Skeletal muscle cell (primary cell): ENCODE data around the gene INHBB.
"Not testable (repeated sequence)": the region's sequence is repeated elsewhere in the genome, so short reads cannot be mapped to it uniquely, and the experiment has no call there.

ENCODE experiments used
- DNase-seq: peaks from one replicate; pipeline ENCODE4 v3.0.0-alpha.2; 2010; ENCODE audit warnings: low read depth
- H3K4me3 ChIP-seq: 2 replicates; pipeline ENCODE4 v1.5.1; 2011; ENCODE audit warnings: low read depth, mild to moderate bottlenecking, control low read depth, low read length, moderate library complexity

INHBB gene

DNA sequence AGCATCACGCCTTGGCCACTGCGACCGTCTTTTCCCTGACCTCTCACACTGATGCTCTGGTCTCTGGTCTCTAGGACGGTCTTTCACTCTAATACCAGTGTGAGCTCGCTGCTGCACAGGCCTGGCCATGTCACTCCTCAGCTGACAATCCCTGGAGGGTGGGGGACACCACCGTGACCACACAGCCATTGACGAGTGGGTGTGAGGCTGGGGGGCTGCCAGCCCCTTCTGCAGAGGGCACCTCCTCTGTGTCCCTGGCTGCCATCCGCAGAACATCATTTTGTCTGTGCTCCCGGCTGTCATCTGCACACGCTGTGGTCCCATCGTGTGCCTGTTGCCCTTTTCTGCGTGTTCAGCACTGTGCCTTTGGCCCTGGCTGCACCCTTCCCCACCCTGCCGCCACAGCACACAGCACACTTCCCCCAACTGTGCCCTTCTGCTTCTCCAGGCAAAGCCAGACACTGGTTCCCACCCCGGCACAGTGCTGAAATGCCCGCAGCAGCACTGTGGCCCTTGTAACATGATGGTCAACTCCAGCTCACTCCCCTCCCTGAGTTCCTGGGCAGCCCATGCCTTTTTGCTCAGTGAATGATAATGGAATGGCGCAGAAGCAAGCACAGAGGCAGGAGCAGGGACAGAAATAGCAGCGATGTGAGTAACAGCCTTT, 30.4 kb upstream of the INHBB start:
- DNase-seq: no peak
- H3K4me3 ChIP-seq: no peak overlapping the region

DNA sequence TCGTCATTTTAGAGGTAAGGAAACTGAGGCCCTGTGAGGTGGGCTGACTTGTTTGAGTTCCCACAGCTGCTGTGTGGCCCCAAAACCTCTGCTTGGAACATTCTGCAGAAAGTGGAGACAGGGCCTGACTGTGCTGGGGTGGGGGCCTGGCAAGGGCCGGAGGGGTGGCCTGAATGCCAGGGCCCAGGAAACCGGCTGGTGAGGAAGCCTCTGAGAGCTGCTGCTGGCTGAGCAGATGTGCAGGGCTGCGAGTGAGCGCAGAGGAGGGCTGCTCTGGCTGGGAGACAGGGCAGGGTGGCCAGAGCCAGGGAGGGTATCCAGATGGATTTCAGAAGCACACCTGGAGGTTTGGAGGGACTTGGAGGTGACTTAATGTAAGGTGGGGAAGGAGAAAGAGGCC, 29.9 kb upstream of the INHBB start:
- no peak for DNase-seq
- no peak overlapping the region for H3K4me3 ChIP-seq

DNA sequence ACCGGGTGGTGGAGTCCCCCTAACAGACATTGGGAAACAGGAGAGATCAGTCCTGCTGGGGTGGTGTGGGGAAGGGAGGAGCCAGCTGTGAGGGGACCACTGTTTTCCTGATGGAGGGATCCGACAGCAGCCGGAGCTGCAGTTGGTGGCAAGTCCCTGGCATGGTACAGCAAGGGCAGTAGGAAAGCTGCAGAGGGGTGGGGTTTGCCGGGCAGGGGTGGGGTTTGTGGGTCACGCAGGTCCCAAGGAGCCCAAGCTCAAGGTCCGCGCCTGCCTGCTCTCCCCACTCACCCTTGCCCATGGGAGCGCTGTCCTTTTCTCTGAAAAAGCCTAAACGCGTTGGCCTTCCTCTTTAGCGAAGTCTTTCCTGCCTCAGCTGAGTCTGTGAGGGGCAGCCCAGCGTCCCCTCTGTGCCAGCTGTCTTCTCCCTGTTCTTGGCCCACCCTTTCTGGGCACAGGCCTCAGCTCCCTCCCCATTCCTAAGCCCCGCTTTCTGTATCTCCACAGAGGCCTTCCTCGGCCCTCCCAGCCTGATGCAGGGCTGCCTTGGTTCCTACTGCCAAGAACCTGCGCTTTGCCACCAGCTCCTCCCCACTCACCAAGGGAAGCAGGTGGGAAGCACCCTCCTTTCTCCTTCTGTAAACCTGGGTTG, 29.3 kb upstream of the INHBB start:
- no peak overlapping the region for H3K4me3 ChIP-seq
- DNase-seq: no peak

DNA sequence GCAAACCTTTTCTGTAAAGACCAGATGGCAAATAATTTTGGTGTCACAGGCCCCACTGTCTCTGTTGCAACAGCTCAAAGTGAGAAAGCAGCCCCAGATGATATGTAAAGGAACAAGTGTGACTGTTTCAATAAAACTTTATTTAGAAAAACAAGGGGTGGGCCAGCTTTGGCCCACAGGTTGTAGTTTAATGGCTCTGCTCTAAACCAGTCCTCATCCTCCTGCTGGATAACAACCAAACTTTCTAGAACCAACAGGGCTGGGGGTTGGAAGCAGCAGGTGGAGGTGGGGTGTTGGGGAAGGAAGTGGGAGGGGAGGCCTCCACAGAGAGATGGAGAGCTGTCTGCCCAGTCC, 28.8 kb upstream of the INHBB start:
- DNase-seq: no peak
- no peak overlapping the region for H3K4me3 ChIP-seq

DNA sequence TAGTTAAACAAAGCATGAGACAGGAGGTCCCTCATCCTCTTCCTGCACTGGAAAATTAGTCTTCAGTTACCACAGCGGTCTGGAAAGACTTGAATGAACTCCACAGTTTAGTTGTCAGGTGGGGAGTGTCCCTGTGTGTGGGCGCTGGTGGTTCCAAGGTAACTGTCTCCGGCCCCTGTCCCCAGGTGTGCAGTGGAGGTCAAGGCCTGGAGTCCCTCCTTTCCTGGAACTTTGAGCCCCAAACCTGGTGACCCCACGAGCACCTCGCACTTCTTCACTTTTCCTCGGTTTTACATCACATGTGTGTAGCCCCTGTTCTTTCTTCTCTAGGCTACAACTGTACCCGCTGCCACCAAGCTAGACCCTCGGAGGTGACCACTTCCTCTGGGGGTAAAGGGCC, 28.0 kb upstream of the INHBB start:
- H3K4me3 ChIP-seq: no peak overlapping the region
- DNase-seq: no peak

DNA sequence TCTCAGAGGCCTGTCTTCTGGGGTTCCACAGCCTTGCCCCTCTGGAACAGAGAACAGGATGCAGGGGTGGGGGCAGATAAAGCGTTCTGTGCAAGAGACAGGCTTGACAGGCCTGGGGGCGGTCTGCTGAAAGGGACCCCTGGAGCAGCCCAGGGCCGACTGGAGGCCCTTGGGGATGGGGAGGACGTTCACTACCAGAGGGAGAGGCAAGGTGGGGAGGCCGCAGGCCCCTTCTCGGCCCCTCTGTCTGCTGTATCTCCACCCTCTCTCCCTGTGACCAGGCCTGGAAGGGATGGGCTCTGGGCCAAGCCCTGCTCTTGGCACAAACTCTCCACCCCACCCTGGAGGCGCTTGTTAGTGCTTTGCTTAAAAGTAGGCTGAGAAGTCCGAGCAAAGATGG, 27.3 kb upstream of the INHBB start:
- H3K4me3 ChIP-seq: no peak overlapping the region
- DNase-seq: no peak

DNA sequence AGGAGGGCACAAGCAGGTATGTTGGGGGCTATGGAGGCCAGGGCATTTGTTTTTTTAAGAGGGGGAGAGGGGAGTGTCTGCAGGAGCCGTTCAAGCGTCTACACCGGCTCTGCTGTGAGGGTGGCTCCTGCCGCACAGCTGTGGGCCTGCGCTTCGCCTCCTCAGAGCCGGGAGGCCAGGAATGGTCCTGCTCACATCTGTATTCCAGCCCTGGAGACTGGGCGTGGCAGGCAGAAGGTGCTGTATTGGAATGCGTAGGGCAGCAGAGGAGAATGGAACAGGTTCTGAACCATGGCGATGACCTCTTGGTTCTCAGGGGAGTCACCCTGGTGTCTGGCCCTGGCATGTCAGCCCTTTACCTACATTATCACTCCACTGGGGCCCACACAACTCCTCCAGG, 26.8 kb upstream of the INHBB start:
- no peak for DNase-seq
- H3K4me3 ChIP-seq: no peak overlapping the region

DNA sequence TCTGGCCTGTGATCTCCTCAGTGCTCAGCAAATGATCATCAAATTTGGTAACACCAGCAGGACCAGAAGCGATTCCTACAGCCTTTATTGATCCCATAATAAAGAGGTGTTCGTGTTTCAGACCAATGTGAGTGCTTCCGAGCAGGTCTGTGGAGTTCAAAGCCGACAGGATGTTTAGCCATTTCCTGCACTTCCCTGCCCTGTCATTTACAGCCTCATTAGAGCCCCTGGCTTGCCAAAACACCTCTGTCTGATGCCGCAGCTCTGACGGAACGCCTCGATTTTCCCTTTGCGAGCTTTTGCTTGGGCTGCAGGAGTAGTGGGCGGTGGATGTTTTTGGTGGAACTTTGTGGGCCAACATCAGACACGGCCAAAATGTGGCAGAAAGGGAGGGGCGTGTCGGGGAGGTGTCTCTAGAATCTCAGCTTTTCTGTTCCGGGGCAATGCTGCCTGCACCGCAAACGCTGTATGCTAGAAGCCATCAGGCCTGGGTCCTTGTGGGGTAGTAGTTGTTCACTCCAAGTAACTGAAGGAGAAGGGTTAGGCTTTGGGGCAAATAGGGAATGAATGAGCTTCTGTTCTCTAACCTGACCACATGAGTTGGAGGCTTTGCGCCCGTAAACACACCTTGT, 26.1 kb upstream of the INHBB start:
- H3K4me3 ChIP-seq: no peak overlapping the region
- DNase-seq: no peak

DNA sequence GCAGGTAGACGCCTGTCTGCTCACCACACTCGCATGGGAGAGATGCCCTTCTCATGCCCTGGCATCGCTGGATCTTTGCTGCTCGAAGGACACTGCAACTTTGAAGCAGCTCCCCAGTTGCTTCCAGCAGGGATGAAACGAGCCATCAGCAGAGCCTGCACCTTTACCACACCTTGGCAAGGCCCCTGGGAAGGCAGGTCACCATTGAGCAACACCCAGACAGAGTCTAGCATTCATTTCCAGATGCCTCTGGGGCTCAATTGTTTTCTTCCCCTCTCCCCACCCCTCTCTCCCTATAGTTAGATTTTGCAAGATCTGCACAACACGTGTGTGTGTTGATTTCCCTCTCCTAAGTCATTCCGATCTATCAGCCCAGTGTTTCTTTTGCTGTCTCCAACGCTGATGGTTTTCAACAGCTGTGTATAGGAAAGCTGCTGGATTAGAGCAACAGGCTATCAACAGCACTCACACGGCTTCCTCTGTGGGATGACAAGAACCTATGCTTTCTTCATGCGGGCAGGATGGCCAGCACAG, 25.6 kb upstream of the INHBB start:
- peak; percentile 33 for DNase-seq
- no peak overlapping the region for H3K4me3 ChIP-seq

DNA sequence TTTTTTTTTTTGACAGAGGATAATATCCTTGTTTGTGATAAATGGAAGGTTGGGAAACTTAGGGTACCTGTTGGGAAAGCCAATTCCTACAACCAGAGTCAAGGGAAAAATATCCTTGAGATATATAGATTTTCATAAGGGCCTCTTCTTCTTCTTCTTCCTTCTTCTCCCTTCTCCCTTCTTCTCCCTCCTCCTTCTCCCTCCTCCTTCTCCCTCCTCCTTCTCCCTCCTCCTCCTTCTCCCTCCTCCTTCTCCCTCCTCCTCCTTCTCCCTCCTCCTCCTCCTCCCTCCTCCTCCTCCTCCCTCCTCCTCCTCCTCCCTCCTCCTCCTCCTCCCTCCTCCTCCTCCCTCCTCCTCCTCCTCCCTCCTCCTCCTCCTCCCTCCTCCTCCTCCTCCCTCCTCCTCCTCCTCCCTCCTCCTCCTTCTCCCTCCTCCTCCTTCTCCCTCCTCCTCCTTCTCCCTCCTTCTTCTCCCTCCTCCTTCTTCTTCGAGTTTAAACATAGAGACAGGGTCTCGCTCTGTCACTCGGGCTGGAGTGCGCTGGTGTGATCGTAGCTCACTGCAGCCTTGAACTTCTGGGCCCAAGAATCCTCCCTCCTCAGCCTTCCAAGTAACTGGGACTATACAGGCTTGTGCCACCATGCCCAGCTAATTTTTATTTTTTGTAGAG, 24.9 kb upstream of the INHBB start:
- not testable (repeated sequence) for H3K4me3 ChIP-seq, DNase-seq

DNA sequence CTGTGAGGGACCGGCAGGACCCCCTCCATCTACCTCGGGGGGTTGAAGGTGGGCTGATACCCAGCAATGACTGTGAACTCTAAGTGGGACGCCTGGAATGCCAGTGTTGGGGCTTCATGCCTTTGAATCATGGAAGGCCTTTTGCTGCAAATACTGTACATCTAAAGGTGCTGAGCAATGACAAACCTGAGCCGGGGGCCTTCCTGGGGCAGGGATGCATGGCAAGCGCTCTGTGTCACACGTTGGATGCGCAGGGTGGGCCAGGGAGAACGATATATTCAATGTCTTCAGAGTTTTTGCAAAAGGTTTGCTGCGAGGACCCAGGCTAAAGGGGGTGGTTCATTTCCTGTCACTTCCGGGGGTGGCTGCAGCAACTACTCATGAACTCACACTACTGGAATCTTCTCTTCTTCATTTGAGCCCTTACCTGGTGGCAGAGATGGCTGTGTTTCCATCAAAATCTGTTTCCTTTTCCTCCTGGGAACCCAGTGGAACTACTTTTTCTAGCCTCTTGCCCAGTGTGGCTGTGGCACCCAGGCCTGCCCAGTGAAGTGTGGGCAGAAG, 24.1 kb upstream of the INHBB start:
- DNase-seq: no peak
- H3K4me3 ChIP-seq: no peak overlapping the region

DNA sequence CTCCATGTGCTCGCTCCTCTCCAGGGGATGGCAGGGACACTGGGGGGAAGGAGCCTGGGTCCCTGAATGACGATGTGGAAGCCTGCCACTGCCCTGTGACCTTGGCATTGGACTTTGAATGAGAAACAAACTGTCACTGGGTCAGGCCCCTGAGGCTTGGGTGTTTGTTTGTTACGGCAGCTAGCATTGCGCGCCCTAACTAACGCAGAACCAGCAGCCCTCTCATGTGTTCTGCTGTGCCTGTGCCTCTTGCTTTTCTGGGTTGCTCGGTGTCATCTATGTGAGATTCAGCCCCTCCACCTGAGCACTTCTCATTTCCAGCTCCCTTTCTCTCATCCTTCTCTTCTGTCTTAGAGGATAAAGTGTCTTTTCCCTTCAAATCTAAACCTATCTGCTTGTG, 23.6 kb upstream of the INHBB start:
- DNase-seq: no peak

DNA sequence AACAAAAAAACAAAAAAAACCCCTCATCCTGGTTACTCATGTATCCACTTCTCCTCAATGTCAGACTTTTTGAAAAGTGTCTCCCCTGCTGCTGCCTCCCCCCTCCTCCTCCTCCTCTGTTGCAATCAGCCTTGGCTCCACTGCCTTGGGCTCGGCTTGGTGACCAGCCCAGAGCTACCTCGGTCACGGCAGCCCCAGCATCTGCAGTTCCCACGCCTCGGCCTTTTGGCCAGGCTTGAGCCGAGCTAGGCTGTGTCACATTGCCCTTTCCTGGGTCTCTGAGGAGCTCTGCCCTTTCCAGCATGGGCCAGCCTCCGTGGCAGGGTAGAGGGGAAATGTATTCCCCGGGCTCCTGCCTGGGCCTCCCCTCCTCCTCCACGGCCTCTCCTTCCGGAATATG, 22.7 kb upstream of the INHBB start:
- peak; percentile 25 for DNase-seq
- no peak overlapping the region for H3K4me3 ChIP-seq

More for the DNA sequence above, 23.6 kb upstream of the INHBB start:
- no peak overlapping the region for H3K4me3 ChIP-seq

DNA sequence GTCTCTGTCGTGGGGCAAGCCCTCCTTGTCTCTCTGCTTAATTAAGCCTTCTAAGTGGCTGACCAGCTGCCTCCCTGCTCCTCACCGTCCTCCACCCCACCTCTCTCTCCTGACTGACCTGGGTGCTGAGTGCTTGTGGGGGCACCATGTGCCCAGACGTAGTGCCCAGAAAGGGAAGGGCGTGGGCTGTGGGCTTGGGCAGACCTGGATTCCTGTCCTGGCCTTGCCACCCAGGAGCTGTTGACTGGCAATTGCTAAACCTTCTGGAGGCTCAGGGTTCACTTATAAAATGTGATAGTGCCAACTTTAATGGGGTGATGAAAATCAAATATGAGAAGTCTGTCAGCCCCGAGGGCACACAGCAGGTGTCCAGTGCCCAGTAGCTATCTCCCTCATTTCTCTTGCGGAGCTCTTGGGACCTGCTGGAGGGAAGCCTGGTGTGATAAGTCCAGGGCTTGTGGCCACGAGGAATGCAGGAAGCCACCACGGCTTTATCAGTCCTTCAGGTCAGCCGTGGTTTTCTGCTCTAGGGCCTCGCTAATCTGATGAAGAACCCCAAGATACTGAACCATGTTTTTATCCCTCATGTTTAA, 22.0 kb upstream of the INHBB start:
- no peak overlapping the region for H3K4me3 ChIP-seq
- DNase-seq: no peak

DNA sequence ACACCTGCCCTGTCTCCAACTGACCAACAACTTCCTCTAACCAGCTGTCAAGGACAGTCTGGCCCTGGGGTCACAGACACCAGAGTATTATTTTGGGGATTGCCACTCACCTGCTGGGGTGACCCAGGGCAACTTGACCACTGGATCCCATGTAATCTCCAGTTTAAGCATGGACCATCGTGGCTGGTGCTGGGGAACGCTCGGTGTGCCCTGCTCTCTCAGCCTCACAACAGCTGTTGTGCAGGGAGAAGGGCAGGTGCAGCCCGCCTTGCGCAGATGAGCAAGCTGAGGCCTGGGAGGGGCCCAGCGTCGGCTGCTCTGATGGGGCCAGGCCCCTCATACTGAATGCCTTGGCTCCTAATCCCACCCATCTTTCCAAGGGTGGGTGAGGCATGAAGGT, 21.0 kb upstream of the INHBB start:
- H3K4me3 ChIP-seq: no peak overlapping the region
- DNase-seq: no peak

DNA sequence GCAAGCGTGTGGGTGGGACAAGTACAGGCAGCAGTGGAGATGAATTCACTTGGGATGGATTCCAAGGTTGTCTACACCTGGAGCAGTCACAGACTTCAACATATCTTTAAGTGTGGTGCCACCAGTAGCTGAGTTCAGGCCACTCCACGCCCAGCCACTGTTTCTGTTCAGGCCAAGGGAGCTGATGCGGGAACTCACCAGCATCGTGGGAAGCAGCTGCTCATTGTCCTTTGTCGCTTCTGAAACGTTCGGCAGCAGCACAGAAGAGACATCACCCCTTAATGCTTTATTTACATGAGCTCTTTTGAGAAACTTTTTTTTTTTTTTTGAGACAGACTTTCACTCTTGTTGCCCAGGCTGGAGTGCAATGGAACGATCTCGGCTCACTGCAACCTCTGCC, 19.9 kb upstream of the INHBB start:
- H3K4me3 ChIP-seq: no peak overlapping the region
- DNase-seq: no peak

DNA sequence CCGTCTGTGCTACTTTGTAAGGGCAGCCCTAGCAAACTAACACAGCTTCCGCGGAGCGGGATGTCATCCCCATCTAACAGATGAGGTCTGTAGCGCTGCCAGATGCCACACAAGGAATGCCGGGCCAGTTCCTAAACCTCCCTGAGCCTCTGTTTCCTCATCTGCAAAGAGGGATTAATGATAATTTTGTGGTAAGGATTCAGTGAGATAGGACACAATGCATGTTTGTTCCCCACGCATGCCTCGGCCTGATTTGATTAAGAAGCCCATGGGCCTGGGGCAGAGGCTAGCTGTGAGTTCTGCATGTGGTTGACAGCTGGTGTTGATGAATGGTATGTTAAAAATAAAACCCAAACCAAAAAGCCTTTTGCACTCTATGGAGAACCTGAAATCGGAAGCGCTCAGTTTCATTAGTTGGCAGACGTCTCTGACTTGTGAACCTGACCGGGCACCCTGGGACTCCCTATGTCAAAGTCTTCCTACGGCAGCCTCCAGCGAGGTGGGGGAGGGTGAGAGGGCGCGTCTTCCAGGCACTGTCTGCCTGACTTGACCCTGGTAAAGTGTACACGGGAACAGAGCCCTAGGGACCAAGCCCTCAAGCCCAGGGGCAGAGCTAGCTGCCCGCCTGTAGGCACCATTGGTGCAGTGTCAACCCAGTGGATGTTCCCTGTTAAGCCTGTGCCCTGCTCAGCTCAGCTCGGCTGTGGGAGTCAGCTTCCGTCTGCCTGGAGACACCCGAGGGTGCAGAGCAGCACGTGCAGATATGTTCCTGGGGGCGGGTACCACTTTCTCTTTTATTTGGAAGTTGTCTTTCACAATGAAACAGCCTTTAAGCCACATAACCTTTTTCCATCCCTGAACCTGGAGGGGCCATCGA, 14.8 kb upstream of the INHBB start:
- H3K4me3 ChIP-seq: no peak overlapping the region
- DNase-seq: no peak

DNA sequence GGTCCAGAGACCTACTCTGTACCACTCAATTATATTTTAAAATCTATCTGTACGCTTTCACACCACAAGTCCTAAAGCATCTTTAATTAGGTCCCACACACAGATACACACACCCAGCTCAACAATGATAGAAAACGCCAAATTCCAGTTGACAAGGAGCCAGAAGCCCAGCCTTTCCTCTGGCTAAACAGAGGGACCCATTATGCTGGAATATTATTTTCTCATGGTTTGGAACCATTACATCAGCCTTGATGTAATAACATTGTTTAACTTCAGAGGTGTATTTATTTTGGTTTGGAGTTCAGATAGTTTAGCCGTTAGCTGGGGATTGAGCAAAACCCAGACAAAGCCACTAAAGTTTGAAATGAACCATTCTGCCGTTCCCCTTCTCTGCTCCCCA, 14.0 kb upstream of the INHBB start:
- no peak for DNase-seq
- H3K4me3 ChIP-seq: no peak overlapping the region

DNA sequence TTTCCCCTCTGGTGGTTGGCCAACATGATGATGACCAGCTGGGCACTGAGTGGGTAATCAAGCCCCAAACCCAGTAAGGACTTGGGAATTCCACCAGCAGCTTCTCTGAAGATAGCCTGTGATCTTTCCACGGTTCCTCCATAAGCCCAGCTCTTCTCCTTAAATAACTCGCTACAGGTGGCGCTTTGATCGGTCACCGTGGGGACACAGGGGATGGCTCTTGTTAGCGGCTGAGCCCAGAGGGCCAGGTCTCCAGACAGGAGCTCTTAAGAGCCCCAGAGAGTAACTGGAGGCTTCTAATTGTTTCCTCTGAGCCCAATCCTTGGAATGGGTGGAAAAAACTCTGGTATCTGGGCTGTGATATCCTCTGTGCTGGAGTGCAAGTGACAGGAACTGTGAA, 13.6 kb upstream of the INHBB start:
- H3K4me3 ChIP-seq: no peak overlapping the region
- DNase-seq: no peak
